GM10266 (cell line): ENCODE results near the gene CCM2L.

ENCODE experiments used
- DNase-seq: peaks from one replicate; pipeline ENCODE4 v3.0.0; 2012; ENCODE audit errors: extremely low spot score
- CTCF ChIP-seq: IDR thresholded peaks from 2 replicates; pipeline ENCODE4 v1.5.1; 2012; ENCODE audit warnings: mild to moderate bottlenecking, low read depth; ENCODE audit not compliant: control insufficient read depth, insufficient read depth; ENCODE audit errors: missing control alignments

CCM2L gene

DNA sequence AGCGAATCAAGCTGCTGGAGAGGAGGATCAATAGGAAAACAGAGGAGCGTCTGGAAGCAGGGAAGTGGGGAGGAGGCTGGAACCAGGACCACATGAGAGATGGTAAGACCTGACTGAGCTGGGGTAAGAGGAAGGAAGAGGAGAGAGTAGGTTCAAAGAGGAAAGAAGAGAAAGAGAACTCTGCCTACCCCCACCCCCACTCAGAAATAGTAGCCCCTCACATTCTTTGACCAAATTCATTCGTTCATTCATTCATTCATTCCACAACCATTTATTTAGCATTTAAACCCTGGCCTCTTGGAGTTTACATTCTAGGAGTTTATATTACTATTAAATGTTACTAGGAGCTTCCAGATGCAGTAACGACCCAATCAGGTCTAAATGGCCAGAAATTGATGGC lies 26.0 kb downstream of the CCM2L start:
- TF ChIP-seq CTCF = no peak
- DNase-seq = no peak

- TF ChIP-seq CTCF = no peak
- DNase-seq = no peak
These were observed 26.7 kb downstream of the CCM2L start for GRCh38 chr20:32036716-32037485.

- no peak for TF ChIP-seq CTCF
- DNase-seq = no peak
These were observed 27.7 kb downstream of the CCM2L start for GRCh38 chr20:32037929-32038328.

DNA sequence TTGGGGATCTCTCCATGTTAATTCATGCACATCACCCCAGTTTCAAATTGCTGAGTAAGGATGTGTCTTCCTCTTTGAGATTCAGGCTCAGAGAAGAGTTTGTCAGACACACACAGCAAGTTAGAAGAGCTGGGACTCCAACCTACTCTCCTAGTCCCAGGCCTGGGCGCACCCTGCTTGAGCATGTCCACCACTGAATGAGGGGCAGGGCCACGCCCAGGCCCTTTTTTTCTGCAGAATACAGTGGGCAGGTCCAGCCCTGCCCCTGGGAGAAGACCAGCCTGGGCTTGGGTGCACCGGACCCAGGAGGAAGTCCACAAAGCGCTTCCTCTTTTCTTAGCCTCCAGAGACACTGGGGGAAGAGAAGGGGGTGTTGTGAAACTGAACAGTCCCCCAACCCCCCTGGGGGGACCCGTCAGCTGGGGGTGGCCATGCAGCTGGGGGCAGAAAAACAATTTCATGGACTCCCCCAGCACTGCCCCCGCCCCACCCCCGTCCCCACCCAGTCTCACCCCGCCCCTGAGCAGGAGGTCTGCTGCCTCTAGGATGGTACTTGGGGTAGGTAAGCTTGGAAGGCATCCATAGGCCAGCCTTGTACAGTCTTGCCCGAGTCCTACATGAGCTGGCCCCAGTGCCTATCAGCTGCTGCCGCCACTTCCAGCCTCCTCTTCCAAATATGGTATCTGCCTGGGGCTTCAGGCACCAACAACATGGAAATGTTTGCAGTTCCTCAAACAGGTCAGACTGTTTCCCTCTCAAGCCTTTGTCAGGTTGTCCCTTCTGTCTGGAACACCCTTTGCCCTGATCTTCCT lies 30.1 kb downstream of the CCM2L start:
- no peak for TF ChIP-seq CTCF
- DNase-seq = no peak

DNA sequence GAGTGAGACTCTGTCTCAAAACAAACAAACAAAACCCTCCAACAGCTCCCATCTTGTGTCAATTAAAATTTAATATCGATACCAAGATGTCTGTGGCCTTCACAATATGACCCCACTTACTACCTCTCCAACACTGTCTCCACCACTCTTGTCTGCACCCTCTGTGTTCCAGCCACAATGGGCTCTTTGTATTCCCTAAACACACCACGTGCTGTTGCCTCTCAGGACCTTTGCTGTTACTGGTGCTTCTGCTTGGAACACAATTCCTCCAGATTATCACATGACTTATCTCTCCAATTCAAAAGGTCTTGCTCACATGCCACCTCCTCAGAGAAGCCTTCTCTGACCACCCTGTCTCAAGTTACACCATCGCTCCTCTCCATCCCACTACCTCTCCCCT lies 35.8 kb downstream of the CCM2L start:
- no peak for DNase-seq

GRCh38 chr20:32050324-32050841 lies 40.1 kb downstream of the CCM2L start:
- TF ChIP-seq CTCF = no peak
- no peak for DNase-seq

More for the DNA sequence above, 35.8 kb downstream of the CCM2L start:
- TF ChIP-seq CTCF = no peak

DNA sequence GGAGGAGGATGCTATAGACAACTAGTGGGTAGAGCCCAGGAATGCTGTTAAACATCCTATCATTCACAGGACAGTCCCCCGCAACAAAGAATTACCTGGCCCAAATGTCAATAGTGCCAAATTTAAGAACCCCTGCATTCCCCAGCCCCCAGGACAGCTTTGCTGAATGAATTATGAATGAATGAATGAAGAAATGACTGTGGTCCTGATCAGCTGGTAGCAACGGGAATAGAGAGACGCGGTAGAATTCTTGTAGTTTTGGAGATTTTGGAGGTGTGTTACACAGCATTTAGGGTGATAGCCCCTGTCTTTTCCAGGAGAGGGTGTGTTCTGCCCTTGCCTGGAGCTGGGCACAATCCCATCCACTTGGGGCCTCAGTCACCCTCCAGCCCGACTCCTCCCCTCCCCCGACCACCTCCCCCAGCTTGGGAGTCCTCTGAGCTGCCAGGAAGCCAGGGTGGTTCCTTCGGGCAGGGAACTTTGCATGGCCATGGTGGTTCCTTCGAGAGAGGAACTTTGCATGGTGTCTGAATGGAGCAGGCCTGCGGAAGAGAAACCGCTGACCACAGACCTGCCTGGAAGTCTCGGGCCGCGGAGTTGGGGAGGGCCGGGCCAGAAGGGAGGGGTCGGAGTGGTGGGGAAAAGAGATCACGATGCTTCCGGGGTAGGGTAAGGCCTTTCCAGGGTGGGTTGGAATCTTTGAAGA lies 40.8 kb downstream of the CCM2L start:
- TF ChIP-seq CTCF = no peak
- DNase-seq = no peak
